Tibial artery (tissue), 4 donors: ENCODE measurements around the gene MAPK1.
A peak's percentile ranks its signal among the peaks of the same experiment; 100 is the strongest.
"Not testable (repeated sequence)": the region's sequence is repeated elsewhere in the genome, so short reads cannot be mapped to it uniquely, and the experiment has no call there.

Experiments used
- DNase-seq, 2 donors: peaks; one replicate each; pipeline ENCODE4 v3.0.0-alpha.2; 2019
- H3K27ac ChIP-seq, 2 donors: fragments of 200-600 bp; sonication (generic) in 1 of 2; 1 replicate in 1 of 2; 2 replicates in 1 of 2; pipeline ENCODE4 v1.5.1; 2018 to 2019; ENCODE audit warnings: mild to moderate bottlenecking in 1 of 2
- H3K27me3 ChIP-seq, 2 donors: fragments of 200-600 bp; sonication (generic) in 1 of 2; one replicate each; pipeline versions ENCODE4 v1.5.1 to v1.6.0; 2016 to 2019
- H3K36me3 ChIP-seq, 3 donors: fragments of 200-600 bp; sonication (generic) in 2 of 3; one replicate each; pipeline ENCODE4 v1.5.1; 2016 to 2019; ENCODE audit warnings: mild to moderate bottlenecking in 2 of 3
- H3K4me1 ChIP-seq, 4 donors: fragments of 200-600 bp; sonication (generic) in 2 of 4; 1 replicate in 3 of 4; 2 replicates in 1 of 4; pipeline ENCODE4 v1.5.1; 2016 to 2019
- H3K4me3 ChIP-seq, 2 donors: fragments of 200-600 bp; sonication (generic) in 1 of 2; 1 replicate in 1 of 2; 2 replicates in 1 of 2; pipeline ENCODE4 v1.5.1; 2018 to 2019; ENCODE audit warnings: mild to moderate bottlenecking in 2 of 2
- H3K9me3 ChIP-seq, 3 donors: fragments of 200-600 bp; sonication (generic) in 1 of 3; one replicate each; pipeline ENCODE4 v1.5.1; 2016 to 2019
- CTCF ChIP-seq, 2 experiments: fragments of 200-600 bp in 1 of 2; fragments of 450-650 bp in 1 of 2; IDR thresholded peaks; one replicate each; pipeline ENCODE4 v1.5.1; 2017 to 2019; ENCODE audit warnings: antibody characterized with exemption in 2 of 2, mild to moderate bottlenecking in 1 of 2, moderate library complexity in 1 of 2
- intact Hi-C: fragments of 100-400 bp; cut with DNase I; formaldehyde crosslinking; loops from one replicate; pipeline ENCODE4 v1.15.0; 2023; ENCODE audit warnings: low total_unique reads

MAPK1 gene

GRCh38 chr22:21818487-21819182 lies 48.8 kb downstream of the MAPK1 start:
- no peaks in the 10 kb centered on the region for H3K9me3 ChIP-seq
- H3K36me3 ChIP-seq: no peaks in the 10 kb centered on the region
- H3K27ac ChIP-seq: no peak overlapping the region
- no peak for TF ChIP-seq CTCF (IDR thresholded peaks at IDR 0.05)
- peaks cover 0 to 73% (median 19%) of the 10 kb centered on the region in 4 donors for H3K4me1 ChIP-seq
- no peak overlapping the region for H3K4me3 ChIP-seq
- no peaks in the 10 kb centered on the region for H3K27me3 ChIP-seq
- intact Hi-C loops: loop anchor here (10.0 kb wide), 1 partner anchor 46 kb away; the partner anchor contains the start of gene MAPK1
- DNase-seq: no peak

- H3K4me3 ChIP-seq, DNase-seq, H3K27me3 ChIP-seq, H3K9me3 ChIP-seq, H3K36me3 ChIP-seq: not testable (repeated sequence)
- intact Hi-C loops: loop anchor here (10.0 kb wide), 1 partner anchor 47 kb away; the partner anchor contains the start of gene MAPK1
- peaks cover 0 to 63% (median 15%) of the 10 kb centered on the region in 4 donors for H3K4me1 ChIP-seq
- peak overlapping the region in 1 of 2 donors; percentile 57 for H3K27ac ChIP-seq
Measured at GRCh38 chr22:21817497-21817853, 50.0 kb downstream of the MAPK1 start.

GRCh38 chr22:21816787-21817496 lies 50.5 kb downstream of the MAPK1 start:
- no peak for TF ChIP-seq CTCF (IDR thresholded peaks at IDR 0.05)
- Histone ChIP-seq H3K27me3 (no peaks in the 10 kb centered on the region), H3K4me1 (peaks cover 0 to 58% (median 14%) of the 10 kb centered on the region in 4 donors), H3K9me3 (no peaks in the 10 kb centered on the region), H3K27ac (peak overlapping the region; percentile 36 to 57), H3K36me3 (peaks cover 0 to under 1% (median 0%) of the 10 kb centered on the region in 3 donors), H3K4me3 (no peak overlapping the region)
- intact Hi-C loops: loop anchor here (10.0 kb wide), 1 partner anchor 48 kb away; the partner anchor contains the start of gene MAPK1
- DNase-seq: no peak

GRCh38 chr22:21816472-21816786 lies 51.0 kb downstream of the MAPK1 start:
- Histone ChIP-seq H3K4me3 (no peak overlapping the region), H3K27ac (peak overlapping the region; percentile 21 to 57), H3K4me1 (peaks cover 0 to 54% (median 13%) of the 10 kb centered on the region in 4 donors)

GRCh38 chr22:21815958-21816357 lies 51.5 kb downstream of the MAPK1 start:
- H3K27ac ChIP-seq: peak overlapping the region; percentile 21 to 57
- H3K27me3 ChIP-seq: no peaks in the 10 kb centered on the region
- H3K4me3 ChIP-seq: no peak overlapping the region
- no peak for DNase-seq
- intact Hi-C loops: loop anchor here (10.0 kb wide), 1 partner anchor 49 kb away; the partner anchor contains the start of gene MAPK1
- H3K9me3 ChIP-seq: no peaks in the 10 kb centered on the region
- TF ChIP-seq CTCF (IDR thresholded peaks at IDR 0.05): no peak
- peaks cover 0 to 5% (median 0%) of the 10 kb centered on the region in 3 donors for H3K36me3 ChIP-seq
- H3K4me1 ChIP-seq: peaks cover 0 to 54% (median 13%) of the 10 kb centered on the region in 4 donors

More at GRCh38 chr22:21816472-21816786, 51.0 kb downstream of the MAPK1 start:
- no peaks in the 10 kb centered on the region for H3K9me3 ChIP-seq
- no peak for DNase-seq
- intact Hi-C loops: loop anchor here (10.0 kb wide), 1 partner anchor 48 kb away; the partner anchor contains the start of gene MAPK1
- no peaks in the 10 kb centered on the region for H3K27me3 ChIP-seq
- no peak for TF ChIP-seq CTCF (IDR thresholded peaks at IDR 0.05)
- H3K36me3 ChIP-seq: peaks cover 0 to 5% (median 0%) of the 10 kb centered on the region in 3 donors

GRCh38 chr22:21815357-21815756 lies 52.1 kb downstream of the MAPK1 start:
- DNase-seq: no peak
- TF ChIP-seq CTCF (IDR thresholded peaks at IDR 0.05): no peak
- Histone ChIP-seq H3K36me3 (peaks cover 0 to 5% (median 0%) of the 10 kb centered on the region in 3 donors), H3K4me1 (peaks cover 0 to 54% (median 13%) of the 10 kb centered on the region in 4 donors), H3K4me3 (no peak overlapping the region), H3K27ac (no peak overlapping the region), H3K9me3 (no peaks in the 10 kb centered on the region), H3K27me3 (no peaks in the 10 kb centered on the region)
- intact Hi-C loops: loop anchor here (10.0 kb wide), 1 partner anchor 49 kb away; the partner anchor contains the start of gene MAPK1
